OCI-LY3 (cell line): ENCODE results near the gene CIP2A.

ENCODE experiments used
- H2AFZ ChIP-seq: fragments of 200-600, 300-600 bp; shearing (Covaris generic); 2 replicates; pipeline ENCODE4 v1.6.0; 2014; ENCODE audit warnings: antibody characterized with exemption, low read depth, low read length
- H3K27ac ChIP-seq: fragments of 200-600, 300-600 bp; sonication (generic); 2 replicates; pipeline ENCODE4 v1.5.1; 2014; ENCODE audit warnings: mild to moderate bottlenecking, low read length, moderate library complexity, mixed read lengths
- H3K27me3 ChIP-seq: fragments of 200-600, 300-600 bp; sonication (generic); 2 replicates; pipeline ENCODE4 v1.6.1; 2014; ENCODE audit warnings: low read depth, low read length, mixed read lengths
- H3K36me3 ChIP-seq: fragments of 200-600, 300-600 bp; sonication (generic); replicated peaks from 2 replicates; pipeline ENCODE3; 2014; ENCODE audit warnings: low read depth, low read length, mixed read lengths
- H3K4me1 ChIP-seq: fragments of 300-600, 200-600 bp; sonication (generic); 2 replicates; pipeline ENCODE4 v1.6.1; 2014; ENCODE audit warnings: low read length, mixed read lengths
- H3K4me2 ChIP-seq: fragments of 200-600, 300-600 bp; sonication (generic); 2 replicates; pipeline ENCODE4 v1.6.1; 2014; ENCODE audit warnings: low read length, mixed read lengths
- H3K4me3 ChIP-seq: fragments of 300-600, 200-600 bp; sonication (generic); 2 replicates; pipeline ENCODE4 v1.5.1; 2014; ENCODE audit warnings: antibody characterized with exemption, mild to moderate bottlenecking, low read length, moderate library complexity
- H3K79me2 ChIP-seq: fragments of 300-600, 200-600 bp; shearing (Covaris generic); 2 replicates; pipeline ENCODE4 v1.6.1; 2014; ENCODE audit warnings: mild to moderate bottlenecking, low read length, mixed read lengths
- H3K9ac ChIP-seq: fragments of 300-600, 200-600 bp; shearing (Covaris generic); 2 replicates; pipeline ENCODE4 v1.6.0; 2014; ENCODE audit warnings: mild to moderate bottlenecking, low read length, moderate library complexity
- H3K9me3 ChIP-seq: fragments of 200-600, 300-600 bp; shearing (Covaris generic); 2 replicates; pipeline ENCODE4 v1.6.1; 2014; ENCODE audit warnings: low read length, mixed read lengths; ENCODE audit not compliant: insufficient read depth
- H4K20me1 ChIP-seq: fragments of 200-600, 300-600 bp; sonication (generic); 2 replicates; pipeline ENCODE4 v1.6.1; 2016; ENCODE audit warnings: low read length, mixed read lengths; ENCODE audit not compliant: insufficient read depth
- CTCF ChIP-seq: fragments of 200-600, 300-600 bp; sonication (generic); IDR thresholded peaks from 2 replicates; pipeline ENCODE4 v1.5.1; 2014; ENCODE audit warnings: antibody characterized with exemption, low read length, low read depth
- EZH2phosphoT487 ChIP-seq: fragments of 200-600 bp; shearing (Covaris generic); IDR thresholded peaks from 2 replicates; pipeline ENCODE4 v1.6.1; 2018; ENCODE audit warnings: antibody characterized with exemption, mixed run types, low read depth

Gene CIP2A

GRCh38 chr3:108565506-108565905 lies 23.7 kb downstream of the CIP2A start:
- Histone ChIP-seq H3K36me3 (peaks cover 37% of the 10 kb centered on the region), H3K4me3 (no peak overlapping the region), H3K4me2 (peak overlapping the region; percentile 16), H4K20me1 (no peaks in the 10 kb centered on the region), H3K79me2 (no peaks in the 10 kb centered on the region), H3K27ac (peak overlapping the region; percentile 7; the same call in 1 of the 2 replicates), H3K4me1 (peaks cover 20% of the 10 kb centered on the region), H3K27me3 (no peaks in the 10 kb centered on the region), H3K9ac (no peak overlapping the region), H2AFZ (no peak overlapping the region), H3K9me3 (no peaks in the 10 kb centered on the region)
- no peak for TF ChIP-seq CTCF
- no peak for TF ChIP-seq EZH2phosphoT487

- Histone ChIP-seq H3K9ac (no peak overlapping the region), H3K4me1 (peaks cover 20% of the 10 kb centered on the region), H3K4me2 (peak overlapping the region; percentile 16; the same call in 1 of the 2 replicates), H3K27ac (no peak overlapping the region), H3K27me3 (no peaks in the 10 kb centered on the region), H3K79me2 (no peaks in the 10 kb centered on the region), H3K36me3 (peaks cover 40% of the 10 kb centered on the region), H4K20me1 (no peaks in the 10 kb centered on the region), H2AFZ (no peak overlapping the region), H3K9me3 (no peaks in the 10 kb centered on the region), H3K4me3 (no peak overlapping the region)
- no peak for TF ChIP-seq EZH2phosphoT487
- no peak for TF ChIP-seq CTCF
Observed at GRCh38 chr3:108564564-108564963, 24.7 kb downstream of the CIP2A start.

- H3K36me3 ChIP-seq: peaks cover 43% of the 10 kb centered on the region
- H3K9me3 ChIP-seq: no peaks in the 10 kb centered on the region
- H3K27me3 ChIP-seq: no peaks in the 10 kb centered on the region
- H3K27ac ChIP-seq: no peak overlapping the region
- TF ChIP-seq CTCF (no peak), EZH2phosphoT487 (no peak)
- no peak overlapping the region for H3K9ac ChIP-seq
- H2AFZ ChIP-seq: no peak overlapping the region
- no peaks in the 10 kb centered on the region for H4K20me1 ChIP-seq
- H3K4me3 ChIP-seq: no peak overlapping the region
- peaks cover 20% of the 10 kb centered on the region for H3K4me1 ChIP-seq
- H3K4me2 ChIP-seq: no peak overlapping the region
- no peaks in the 10 kb centered on the region for H3K79me2 ChIP-seq
Observed at GRCh38 chr3:108562565-108562964, 26.7 kb downstream of the CIP2A start.

- TF ChIP-seq CTCF (no peak), EZH2phosphoT487 (no peak)
- Histone ChIP-seq H3K4me1 (peaks cover 33% of the 10 kb centered on the region), H2AFZ (no peak overlapping the region), H3K9ac (no peak overlapping the region), H3K27ac (no peak overlapping the region), H3K4me2 (no peak overlapping the region), H3K36me3 (peaks cover 42% of the 10 kb centered on the region), H3K4me3 (no peak overlapping the region), H3K27me3 (no peaks in the 10 kb centered on the region), H3K9me3 (no peaks in the 10 kb centered on the region), H4K20me1 (no peaks in the 10 kb centered on the region), H3K79me2 (no peaks in the 10 kb centered on the region)
Observed at GRCh38 chr3:108555966-108556581, 33.2 kb downstream of the CIP2A start.
